Stimulated activated effector memory CD8-positive, alpha-beta T cell treated with anti-CD3 and anti-CD28 coated beads, Interleukin-12 subunit alpha, Interleukin-12 subunit beta, amount 100 ng/mL, for 72 hours (primary cell): Measurements from ENCODE around the gene TRIO.

Experiments used
- ATAC-seq: fragments of 150-1000 bp; cut with Tn5 transposase; 2 replicates; pipeline ENCODE4 v1.10.0; 2021
- DNase-seq, 2 donors: peaks; one replicate each; pipeline ENCODE4 v3.0.0; 2021 to 2022; ENCODE audit warnings: low spot score in 2 of 2
- H3K27ac Mint-ChIP-seq: one replicate; pipeline ENCODE4 v1.8.0; 2022; ENCODE audit warnings: mild to moderate bottlenecking, mixed read lengths
- H3K36me3 Mint-ChIP-seq: one replicate; pipeline ENCODE4 v1.8.0; 2022; ENCODE audit warnings: mild to moderate bottlenecking, mixed read lengths
- H3K4me1 Mint-ChIP-seq: one replicate; pipeline ENCODE4 v1.8.0; 2022; ENCODE audit warnings: mixed read lengths
- H3K4me3 Mint-ChIP-seq: one replicate; pipeline ENCODE4 v1.8.0; 2022; ENCODE audit warnings: mild to moderate bottlenecking, mixed read lengths
- H3K9me3 Mint-ChIP-seq: one replicate; pipeline ENCODE4 v1.8.0; 2022; ENCODE audit warnings: mixed read lengths

TRIO gene

DNA sequence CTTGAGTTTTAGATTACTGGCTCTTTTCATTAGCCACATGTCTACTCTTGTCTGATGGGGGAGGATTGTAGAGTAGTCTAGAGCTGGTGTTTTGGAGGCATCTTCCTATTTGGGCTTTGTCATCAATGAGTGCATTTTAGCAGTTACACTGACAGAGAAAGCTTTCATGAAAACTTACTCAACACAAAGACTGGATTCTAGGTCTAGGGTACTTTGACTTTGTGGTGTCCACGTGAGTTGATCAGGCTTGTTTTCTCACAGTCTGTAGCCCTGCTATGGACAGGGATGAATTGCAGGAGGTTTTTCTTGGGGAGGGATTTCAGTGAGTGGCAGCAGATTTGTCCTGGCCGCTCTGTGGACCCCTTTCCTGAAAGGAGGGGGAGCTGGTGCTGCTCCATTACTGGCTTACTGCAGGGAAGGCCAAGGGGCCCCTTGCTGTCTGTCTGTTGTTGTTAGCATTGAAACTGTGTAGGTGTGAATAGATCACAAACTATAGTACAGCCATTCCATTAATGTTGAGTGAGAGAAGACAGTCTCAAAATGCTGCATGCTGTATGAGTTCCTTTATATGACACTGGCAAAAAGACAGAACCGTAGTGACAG is 6.6 kb downstream of the TRIO start:
- no peak overlapping the region for H3K27ac Mint-ChIP-seq
- DNase-seq: no peak

DNA sequence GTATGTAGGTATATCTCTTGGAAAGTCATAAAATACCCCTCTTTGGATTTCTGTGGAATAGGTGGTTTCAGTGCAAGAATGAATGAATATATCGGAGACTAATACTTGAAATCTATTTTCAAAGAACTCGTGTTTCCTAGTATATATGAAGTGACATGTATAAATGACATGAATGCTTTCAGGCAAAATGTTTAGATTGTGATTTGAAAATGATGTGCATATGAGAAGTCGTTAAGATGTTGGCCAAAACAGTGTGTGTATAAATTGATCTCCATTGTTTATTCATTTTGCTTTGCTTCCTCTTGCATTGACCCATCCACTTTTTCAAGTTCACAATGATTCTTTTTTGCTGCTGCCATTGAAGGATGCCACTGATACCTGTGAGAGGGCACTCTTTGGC is 8.3 kb downstream of the TRIO start:
- ATAC-seq (no peak), DNase-seq (no peak)
- Mint-ChIP-seq H3K27ac (no peak overlapping the region), H3K9me3 (no peaks in the 10 kb centered on the region), H3K36me3 (no peaks in the 10 kb centered on the region), H3K4me3 (no peak overlapping the region), H3K4me1 (peaks cover 7% of the 10 kb centered on the region)

More for the DNA sequence above, 6.6 kb downstream of the TRIO start:
- no peak for ATAC-seq
- Mint-ChIP-seq H3K4me3 (no peak overlapping the region), H3K36me3 (no peaks in the 10 kb centered on the region), H3K4me1 (peaks cover 13% of the 10 kb centered on the region), H3K9me3 (no peaks in the 10 kb centered on the region)

DNA sequence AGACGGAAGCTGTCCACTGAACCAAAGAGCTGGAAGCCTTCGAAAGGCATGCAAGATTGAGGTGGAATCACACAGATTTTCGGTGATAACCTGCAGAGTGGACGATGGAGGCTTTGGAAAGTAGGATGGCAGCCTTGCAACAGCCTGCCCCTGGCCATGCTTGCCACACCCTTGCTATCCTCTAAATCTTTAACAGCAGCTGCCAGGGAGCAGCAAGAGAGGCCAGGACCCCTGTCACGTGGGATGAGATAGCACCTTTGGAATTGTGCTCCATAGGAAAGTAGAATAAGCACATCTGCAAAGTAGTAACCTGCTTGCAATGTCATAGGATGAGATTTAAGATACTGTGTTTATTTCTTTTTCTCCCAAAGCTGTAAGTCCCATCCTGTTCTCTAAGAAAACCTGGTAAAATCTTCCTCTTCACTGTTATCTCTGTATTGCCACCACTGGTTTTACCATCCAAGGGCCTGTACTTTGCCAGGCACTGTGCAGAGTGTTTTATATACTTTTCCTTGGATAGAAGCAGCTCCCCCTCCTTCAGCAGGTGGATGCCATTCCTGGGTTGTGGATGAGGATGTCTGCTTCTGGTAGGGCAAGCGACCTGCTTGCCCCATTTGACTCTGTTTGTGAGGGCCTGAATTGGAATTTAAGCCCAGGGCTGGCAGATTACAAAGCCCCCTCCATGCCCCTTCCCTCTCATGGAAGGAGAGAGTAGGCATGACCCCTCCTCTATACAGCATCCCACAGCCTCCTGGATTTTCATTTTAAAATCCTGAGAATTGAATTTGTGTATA is 10.1 kb downstream of the TRIO start:
- Mint-ChIP-seq H3K36me3 (no peaks in the 10 kb centered on the region), H3K9me3 (no peaks in the 10 kb centered on the region), H3K4me3 (no peak overlapping the region), H3K27ac (no peak overlapping the region), H3K4me1 (peaks cover 7% of the 10 kb centered on the region)
- no peak for ATAC-seq
- DNase-seq: no peak

DNA sequence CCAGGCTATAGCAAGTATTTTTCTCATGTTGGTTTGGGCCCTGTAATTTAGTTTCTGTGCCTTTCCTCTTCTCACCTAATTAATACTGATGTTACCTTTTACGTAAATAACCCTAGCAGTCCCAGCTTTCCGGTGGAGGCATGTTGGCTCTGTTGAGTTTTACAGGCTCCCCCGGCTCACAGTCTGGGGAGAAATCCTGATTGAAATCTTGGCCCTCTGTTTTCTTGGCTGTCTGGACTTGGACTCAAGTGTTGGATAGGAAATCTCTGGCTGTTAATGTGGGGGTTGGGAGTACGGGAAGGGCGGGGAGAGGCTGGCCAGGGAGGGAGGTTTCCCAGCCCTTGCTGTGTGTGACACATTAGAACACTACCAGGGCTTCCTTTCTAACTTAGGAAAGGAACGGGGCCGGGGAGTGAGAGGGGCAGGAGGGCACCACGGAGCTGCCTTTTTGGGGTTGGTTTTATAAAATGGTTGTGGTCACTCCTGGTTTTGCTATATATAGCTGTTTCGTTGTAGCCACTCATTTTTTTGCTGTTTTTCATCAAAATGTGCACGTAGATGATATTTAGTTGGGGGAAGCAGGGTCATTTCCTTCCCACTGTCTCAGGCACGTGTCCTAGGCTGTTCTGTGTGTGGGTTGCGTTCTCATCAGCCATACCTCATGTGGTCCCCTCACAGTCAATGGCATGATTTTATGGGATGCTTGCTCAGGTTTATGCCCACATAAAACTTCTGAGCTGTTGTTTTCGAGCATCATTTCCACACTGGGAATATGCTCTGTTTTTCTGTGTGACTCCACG is 11.0 kb downstream of the TRIO start:
- H3K9me3 Mint-ChIP-seq: no peaks in the 10 kb centered on the region
- no peak overlapping the region for H3K4me3 Mint-ChIP-seq
- H3K27ac Mint-ChIP-seq: no peak overlapping the region
- no peak for ATAC-seq
- no peak for DNase-seq
- no peaks in the 10 kb centered on the region for H3K36me3 Mint-ChIP-seq
- H3K4me1 Mint-ChIP-seq: peaks cover 7% of the 10 kb centered on the region

DNA sequence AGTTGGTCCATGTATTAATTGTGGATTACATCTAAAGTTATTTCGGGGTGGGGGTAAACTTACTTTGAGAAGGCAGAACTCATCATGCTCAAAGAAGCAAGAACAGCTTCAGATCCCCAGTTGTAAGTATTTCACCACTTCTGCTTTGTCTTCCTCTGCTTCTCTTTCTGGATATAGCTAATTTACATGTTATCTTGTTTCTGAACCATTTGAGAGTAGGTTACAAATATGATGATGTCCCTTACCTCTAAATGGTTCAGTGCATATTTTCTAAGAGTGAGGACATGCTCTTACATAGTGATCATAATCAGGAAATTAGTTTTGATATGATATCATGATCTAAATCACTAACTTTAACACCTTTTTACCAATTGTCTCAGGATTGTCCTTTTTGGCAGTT is 11.9 kb downstream of the TRIO start:
- H3K9me3 Mint-ChIP-seq: no peaks in the 10 kb centered on the region
- H3K4me1 Mint-ChIP-seq: no peaks in the 10 kb centered on the region
- ATAC-seq (no peak), DNase-seq (no peak)
- no peak overlapping the region for H3K27ac Mint-ChIP-seq
- H3K36me3 Mint-ChIP-seq: no peaks in the 10 kb centered on the region
- H3K4me3 Mint-ChIP-seq: no peak overlapping the region

DNA sequence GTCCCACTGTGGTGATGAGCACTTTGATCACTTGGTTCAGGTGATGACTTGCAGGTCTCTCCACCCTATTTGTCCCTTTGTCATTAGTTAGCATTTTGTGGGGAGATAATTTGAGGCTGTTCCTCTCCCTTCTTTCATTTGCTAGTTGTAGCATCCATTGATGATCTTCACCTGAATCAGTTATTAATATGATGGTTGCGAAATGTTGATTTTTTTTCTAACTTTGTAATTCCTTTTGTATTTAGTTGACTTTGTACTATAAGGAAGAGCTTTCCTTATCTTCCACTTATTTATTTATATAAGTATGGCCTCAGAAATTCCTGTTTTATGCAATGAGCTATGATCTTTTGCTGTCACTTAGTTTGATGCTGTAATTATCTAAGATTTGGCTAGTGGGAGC is 12.6 kb downstream of the TRIO start:
- Mint-ChIP-seq H3K27ac (no peak overlapping the region), H3K36me3 (no peaks in the 10 kb centered on the region), H3K4me1 (no peaks in the 10 kb centered on the region), H3K9me3 (no peaks in the 10 kb centered on the region), H3K4me3 (no peak overlapping the region)
- DNase-seq: no peak
- no peak for ATAC-seq

DNA sequence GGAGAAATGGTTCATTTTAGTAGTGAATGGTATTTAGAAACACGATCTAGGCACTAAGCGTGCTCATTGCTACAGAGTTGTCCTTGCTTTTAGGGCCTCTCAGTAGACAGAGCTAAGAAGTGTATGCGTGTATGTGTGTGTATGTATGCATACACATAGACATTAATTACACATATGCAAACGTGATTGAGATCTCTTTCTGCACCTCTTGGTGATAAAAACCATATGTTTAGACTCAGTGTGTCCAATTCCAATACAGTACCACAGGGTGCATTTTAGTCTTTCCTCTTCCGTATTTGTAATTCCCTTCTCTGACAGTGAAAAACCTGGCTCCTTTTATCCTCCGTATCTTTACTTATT is 13.1 kb downstream of the TRIO start:
- no peak overlapping the region for H3K4me3 Mint-ChIP-seq
- no peaks in the 10 kb centered on the region for H3K4me1 Mint-ChIP-seq
- no peaks in the 10 kb centered on the region for H3K36me3 Mint-ChIP-seq
- no peak for DNase-seq
- ATAC-seq: no peak
- no peak overlapping the region for H3K27ac Mint-ChIP-seq
- no peaks in the 10 kb centered on the region for H3K9me3 Mint-ChIP-seq

DNA sequence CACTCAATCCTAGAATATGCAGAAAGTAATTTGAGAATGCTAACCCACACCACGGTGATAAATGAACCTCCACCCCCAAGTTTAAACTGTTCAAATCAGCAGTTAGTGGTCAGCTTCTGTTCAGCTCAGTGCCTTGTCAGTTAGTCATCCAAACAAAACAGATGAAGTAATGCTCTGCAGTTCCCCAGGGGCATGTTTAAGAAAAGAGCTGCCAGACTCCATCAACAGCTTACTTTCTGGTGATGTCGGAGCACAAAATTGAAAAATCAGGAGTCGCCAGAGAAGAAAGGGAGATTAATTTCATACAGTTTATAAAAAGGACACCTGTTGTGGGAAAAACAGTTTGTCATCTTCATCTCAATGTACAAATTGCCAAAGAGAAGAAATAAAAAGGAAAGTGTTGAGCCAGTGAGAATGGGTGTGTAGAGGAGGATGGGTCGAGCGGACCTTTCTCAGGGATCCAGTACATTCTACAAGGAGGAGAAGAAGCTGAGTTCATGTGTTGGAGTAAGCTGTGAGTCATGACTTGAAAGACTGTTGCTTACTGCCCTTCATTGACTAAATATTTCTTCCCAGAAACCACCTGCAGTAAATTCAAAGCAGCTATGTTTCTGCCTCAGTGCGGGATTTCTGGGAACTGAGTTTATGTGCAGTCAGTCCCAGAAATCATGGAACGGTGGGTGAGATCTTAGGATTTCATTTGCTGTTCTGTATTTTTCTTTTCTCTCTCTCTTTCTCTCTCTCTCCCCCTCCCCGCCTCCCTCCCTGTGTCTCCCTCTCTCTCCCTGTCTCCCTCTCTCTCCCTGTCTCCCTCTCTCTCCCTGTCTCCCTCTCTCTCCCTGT is 13.7 kb downstream of the TRIO start:
- ATAC-seq (peak; percentile 82), DNase-seq (no peak)
- Mint-ChIP-seq H3K4me3 (no peak overlapping the region), H3K27ac (no peak overlapping the region), H3K9me3 (no peaks in the 10 kb centered on the region), H3K4me1 (no peaks in the 10 kb centered on the region), H3K36me3 (no peaks in the 10 kb centered on the region)

DNA sequence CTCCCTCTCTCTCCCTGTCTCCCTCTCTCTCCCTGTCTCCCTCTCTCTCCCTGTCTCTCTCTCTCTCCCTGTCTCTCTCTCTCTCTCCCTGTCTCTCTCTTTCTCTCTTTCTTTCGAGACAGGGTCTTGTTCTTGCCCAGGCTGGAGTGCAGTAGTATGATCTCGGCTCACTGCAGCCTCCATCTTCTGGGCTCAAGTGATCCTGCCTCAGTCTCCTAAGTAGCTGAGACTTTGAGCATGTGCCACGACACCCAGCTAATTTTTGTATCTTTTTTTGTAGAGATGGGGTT is 14.3 kb downstream of the TRIO start:
- ATAC-seq: no peak
- no peaks in the 10 kb centered on the region for H3K36me3 Mint-ChIP-seq
- H3K4me1 Mint-ChIP-seq: no peaks in the 10 kb centered on the region
- no peak for DNase-seq
- no peak overlapping the region for H3K4me3 Mint-ChIP-seq
- H3K27ac Mint-ChIP-seq: no peak overlapping the region
- no peaks in the 10 kb centered on the region for H3K9me3 Mint-ChIP-seq

DNA sequence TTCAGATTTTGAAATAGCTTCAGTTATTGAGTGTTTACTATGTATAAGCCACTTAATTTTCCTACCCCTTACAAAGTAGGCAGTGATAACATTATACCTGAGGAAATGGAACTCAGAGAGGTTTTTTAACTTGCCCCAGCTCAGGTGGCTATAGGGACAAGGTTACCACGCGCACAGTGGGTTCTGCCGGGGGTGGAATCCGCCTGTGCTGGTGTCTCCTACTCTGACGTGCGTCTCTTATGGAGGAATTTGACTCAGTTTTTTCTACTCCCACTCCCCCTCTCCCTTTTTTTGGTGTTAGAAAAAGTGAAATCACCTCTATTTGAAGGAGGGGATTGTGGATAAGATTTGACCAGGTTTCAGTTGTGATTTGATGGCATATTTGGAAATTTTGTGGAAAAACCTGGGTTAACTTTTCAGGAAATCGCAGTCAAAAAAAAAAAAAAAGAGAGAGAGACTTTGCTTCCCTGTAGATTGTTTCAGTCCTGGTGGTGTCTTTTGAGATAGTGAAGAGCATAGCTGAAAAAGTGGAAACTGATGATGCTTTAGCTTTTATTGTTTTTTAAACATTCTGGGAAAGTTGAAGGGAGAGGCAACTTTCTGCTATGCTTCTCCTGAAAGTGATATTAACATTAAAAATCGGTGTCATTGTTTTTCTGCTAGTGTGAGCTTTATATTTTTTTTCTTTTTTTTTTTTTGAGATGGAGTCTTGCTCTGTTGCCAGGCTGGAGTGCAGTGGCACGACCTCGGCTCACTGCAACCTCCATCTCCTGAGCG is 15.9 kb downstream of the TRIO start:
- no peak for ATAC-seq
- H3K9me3 Mint-ChIP-seq: no peaks in the 10 kb centered on the region
- no peak overlapping the region for H3K4me3 Mint-ChIP-seq
- no peaks in the 10 kb centered on the region for H3K4me1 Mint-ChIP-seq
- no peak overlapping the region for H3K27ac Mint-ChIP-seq
- no peak for DNase-seq
- no peaks in the 10 kb centered on the region for H3K36me3 Mint-ChIP-seq

DNA sequence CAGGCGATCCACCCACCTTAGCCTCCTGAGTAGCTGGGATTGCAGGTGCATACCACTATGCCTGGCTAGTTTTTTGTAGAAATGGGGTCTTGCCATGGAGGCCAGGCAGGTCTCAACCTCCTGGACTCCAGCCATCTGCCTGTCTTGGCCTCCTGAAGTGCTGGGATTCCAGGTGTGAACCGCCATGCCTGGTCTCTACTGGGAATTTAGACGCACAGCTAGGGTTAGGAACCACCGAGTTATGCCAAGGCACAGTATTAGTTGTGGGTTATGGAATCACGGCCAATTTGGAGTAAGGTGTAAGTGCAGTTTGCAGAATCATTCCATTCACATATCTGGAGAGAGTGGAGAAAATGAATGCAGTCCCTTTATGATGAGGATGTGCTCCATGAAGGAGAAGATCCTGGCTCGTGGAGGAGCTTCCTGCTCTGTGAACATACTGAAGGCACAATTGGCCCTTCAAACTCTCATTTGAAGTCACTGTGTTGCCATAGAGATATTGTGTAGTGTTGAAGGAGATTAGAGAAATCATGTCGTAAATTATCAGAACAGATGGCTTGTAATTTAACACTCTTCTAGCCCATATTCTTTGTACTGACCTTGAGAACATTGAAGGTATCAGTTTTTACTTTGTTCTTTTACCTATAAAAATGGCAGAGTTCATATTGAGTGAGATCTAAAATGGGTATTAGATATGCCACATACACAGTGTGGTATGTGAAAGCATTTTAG is 18.8 kb downstream of the TRIO start:
- ATAC-seq (no peak), DNase-seq (no peak)
- H3K4me1 Mint-ChIP-seq: no peaks in the 10 kb centered on the region
- no peak overlapping the region for H3K27ac Mint-ChIP-seq
- H3K9me3 Mint-ChIP-seq: no peaks in the 10 kb centered on the region
- H3K4me3 Mint-ChIP-seq: no peak overlapping the region
- H3K36me3 Mint-ChIP-seq: no peaks in the 10 kb centered on the region

DNA sequence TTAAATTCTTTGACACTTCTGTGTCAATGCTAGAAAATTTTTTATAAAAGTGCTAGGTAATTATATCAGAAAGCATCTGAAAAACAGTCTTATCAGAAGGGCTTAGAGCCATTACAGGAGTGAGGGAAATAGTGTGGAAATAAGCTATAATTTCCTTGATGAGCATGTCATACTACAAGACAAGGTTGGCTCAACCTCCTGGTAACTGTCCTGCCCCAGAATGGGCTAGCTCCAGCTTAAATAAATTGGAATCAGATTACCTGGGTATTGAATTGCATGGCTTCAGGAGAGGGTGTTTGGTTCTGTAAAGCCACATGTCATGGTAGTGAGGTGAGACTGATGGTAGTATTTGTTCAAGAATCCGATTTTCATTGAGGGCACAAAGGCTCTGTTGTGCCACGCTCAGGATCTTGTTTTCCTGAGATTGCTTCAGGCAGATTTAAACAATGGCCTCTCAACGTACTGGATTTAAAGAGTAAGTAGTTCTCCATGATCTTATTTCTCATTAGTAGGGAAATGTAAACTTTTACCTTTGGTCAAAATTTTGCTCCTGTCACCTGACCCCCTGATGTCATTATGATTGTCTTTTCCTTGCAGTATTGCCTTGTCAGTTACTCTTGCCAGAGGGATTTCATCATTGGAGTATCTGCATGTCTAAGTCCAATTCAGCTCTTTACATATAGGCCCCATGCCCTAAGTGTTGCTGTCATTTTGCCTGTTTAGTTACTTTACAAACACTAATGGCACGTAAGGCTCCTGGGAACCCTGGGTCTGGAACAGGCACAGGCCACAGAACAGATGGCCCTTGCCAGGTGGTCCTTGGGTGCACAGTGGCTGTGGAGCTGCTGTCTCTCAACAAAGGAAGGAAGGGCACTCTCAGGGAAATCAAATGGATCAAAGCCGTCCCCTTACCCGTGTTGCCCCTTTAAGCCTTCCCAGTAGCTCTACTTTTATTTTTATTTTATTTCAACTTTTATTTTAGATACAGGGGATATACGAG is 21.3 kb downstream of the TRIO start:
- Mint-ChIP-seq H3K4me1 (no peaks in the 10 kb centered on the region), H3K9me3 (no peaks in the 10 kb centered on the region), H3K4me3 (no peak overlapping the region), H3K27ac (no peak overlapping the region), H3K36me3 (no peaks in the 10 kb centered on the region)
- ATAC-seq (no peak), DNase-seq (no peak)

DNA sequence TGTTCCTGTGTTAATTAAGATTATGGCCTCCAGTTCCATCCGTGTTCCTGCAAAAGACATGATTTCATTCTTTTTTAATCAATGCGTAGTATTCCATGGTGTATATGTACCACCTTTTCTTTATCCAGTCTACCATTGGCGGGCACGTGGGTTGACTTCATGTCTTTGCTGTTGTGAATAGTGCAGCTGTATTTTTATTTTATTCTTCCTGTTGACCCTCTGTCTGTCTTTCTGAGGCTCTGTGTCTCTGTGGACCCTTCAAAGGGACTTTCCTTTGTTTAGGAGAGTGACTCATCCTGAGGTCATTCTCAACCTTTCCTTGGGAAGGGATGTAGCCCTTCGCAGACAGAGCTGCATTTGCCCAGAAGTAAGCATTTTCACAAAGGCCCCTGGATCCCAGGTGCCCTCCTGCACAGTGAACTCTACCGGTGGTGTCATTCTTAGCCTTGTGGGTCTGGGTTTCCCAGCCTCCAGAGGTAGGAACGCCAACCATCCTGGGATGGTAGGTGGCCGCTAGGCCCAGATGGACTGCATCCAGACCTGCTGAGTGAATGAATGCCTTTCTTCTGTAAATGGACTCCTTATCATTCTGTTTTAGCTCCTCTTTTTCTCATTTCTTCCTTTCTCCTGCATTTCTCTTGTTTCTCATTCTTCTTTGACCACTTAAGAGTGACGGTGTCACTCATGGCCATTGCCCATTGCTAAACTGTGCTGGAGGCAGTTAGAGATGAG is 22.4 kb downstream of the TRIO start:
- H3K4me1 Mint-ChIP-seq: no peaks in the 10 kb centered on the region
- no peak for DNase-seq

More for the DNA sequence above, 22.4 kb downstream of the TRIO start:
- Mint-ChIP-seq H3K9me3 (no peaks in the 10 kb centered on the region), H3K4me3 (no peak overlapping the region), H3K36me3 (no peaks in the 10 kb centered on the region), H3K27ac (no peak overlapping the region)
- ATAC-seq: no peak
